Left renal pelvis (tissue), 4 donors: Measurements from ENCODE around the gene C16orf96. TPM values are rescaled to one million over a fixed set of nuclear protein-coding genes. Genes with fewer than 3 reads are reported as not detected.

Experiments
- DNase-seq, 4 donors: peaks; one replicate each; pipeline ENCODE4 v3.0.0-alpha.2; 2013; ENCODE audit warnings: low read depth in 4 of 4, low spot score in 3 of 4
- polyA plus RNA-seq, 4 donors: library from polyadenylated mRNA; unstranded; fragments of 120-200 nt; gene quantifications; one replicate each; pipeline ENCODE4 v1.2.1, GENCODE V29; 2013; ENCODE audit not compliant: insufficient read length in 4 of 4

C16orf96 gene
- polyA plus RNA-seq, 4 donors, result 0.14 to 0.41 (median 0.23) TPM

DNA sequence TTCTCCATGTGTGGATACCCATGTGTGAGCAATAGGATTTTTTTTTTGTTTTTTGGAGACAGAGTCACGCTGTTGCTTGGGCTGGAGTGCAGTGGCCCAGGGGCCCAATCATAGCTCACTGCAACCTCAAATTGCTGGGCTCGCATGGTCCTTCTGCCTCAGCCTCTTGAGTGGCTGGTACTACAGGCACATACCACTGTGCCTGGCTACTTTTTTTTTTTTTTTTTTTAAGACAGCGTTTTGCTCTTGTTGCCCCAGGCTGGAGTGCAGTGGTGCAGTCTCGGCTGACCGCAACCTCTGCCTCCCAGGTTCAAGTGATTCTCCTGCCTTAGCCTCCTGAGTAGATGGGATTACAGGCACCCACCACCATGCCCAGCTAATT is 85.2 kb downstream of the C16orf96 start:
- DNase-seq, result no peak

DNA sequence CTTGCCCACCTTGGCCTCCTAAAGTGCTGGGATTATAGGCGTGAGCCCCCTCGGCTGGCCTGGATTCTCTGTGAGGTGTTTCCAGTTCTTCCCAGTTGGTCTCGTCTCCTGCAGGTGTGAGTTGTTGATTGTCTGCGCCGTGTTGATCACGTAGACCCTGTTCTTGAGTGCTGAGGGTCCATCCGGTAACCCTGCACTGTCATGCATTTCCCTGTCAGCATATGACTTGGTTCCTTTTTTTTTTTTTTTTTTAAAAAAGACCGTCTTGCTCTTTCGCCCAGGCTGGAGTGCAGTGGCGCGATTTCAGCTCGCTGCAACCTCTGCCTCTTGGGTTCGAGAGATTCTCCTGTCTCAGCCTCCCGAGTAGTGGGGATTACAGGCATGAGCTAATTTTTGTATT is 85.8 kb downstream of the C16orf96 start:
- DNase-seq, result no peak

DNA sequence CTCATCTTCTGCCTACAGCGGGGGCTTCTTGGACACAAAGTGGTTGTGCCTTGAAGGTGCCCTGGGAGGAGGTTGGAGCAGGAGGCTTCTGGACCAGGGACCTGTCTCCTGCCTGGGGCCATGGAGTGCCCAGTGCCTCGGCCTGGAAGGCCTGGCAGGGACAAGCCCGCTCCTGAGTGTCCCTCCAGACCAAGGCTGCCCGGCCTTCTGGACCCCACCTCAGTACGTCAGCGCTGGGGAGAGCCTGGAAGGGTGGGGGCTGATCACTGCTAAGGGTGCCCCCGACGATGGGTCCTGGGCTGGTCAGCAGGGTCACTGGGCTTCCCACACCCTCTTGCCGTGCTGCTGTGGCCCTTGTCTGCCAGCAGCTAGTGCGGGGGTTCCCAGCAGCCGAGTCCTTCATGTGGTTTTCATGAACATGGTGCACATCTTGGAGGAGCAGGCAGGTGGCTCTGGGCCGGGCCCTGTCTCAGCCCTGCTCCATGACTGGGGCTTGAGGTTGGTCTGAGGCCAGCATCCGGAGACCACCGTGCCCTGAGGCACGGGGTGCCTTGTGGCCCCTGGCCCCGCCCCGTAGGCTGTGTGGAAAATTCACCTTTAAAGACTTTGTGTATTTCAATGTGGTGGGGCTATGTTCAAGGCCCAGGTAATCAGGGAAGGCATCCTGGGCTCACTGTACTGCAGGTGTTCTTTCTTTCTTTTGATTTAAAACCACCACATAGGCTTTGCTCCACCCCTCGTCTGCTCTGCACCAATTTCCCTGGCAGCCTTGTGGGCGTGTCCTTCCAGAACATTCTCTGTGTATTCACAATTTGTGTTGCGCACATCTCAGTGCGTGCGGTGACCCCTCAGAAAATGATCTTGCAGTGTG is 90.9 kb downstream of the C16orf96 start:
- DNase-seq, result no peak

DNA sequence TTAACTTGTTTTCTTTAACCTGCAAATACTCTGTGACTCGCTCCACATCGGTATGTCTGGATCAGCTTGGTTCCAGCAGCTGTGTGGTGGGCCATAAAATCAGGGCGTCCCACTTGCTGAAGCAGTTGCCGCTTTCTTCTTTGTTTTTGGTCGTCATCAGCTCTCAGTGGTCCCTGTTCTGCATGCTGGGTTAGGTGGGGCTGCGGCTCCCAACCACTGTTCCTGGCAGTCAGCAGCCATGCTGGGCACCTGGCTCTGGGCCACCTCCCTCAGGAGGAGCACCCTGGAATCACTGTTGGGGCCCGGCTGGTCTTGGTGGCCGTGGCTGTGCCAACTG is 91.5 kb downstream of the C16orf96 start:
- no peak for DNase-seq

DNA sequence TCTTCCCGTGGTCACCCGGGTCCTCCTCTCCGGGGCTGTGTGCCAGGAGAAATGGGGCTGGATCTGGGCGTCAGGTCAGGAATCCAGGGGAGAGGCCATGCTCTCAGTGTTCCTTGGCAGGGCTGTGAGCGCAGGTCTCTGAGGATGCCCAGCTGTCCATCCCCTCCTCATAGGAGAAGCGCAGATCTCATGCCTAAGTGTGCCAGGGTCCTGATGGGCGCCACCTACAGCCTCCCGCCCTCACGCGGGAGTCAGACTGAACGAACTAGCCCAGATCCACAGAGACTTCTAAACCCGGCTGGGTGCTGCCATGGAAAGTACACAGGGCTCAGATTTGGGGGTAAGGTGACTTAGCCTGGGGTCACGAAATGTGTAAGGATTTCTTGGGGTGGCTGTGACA is 92.8 kb downstream of the C16orf96 start:
- no peak for DNase-seq

DNA sequence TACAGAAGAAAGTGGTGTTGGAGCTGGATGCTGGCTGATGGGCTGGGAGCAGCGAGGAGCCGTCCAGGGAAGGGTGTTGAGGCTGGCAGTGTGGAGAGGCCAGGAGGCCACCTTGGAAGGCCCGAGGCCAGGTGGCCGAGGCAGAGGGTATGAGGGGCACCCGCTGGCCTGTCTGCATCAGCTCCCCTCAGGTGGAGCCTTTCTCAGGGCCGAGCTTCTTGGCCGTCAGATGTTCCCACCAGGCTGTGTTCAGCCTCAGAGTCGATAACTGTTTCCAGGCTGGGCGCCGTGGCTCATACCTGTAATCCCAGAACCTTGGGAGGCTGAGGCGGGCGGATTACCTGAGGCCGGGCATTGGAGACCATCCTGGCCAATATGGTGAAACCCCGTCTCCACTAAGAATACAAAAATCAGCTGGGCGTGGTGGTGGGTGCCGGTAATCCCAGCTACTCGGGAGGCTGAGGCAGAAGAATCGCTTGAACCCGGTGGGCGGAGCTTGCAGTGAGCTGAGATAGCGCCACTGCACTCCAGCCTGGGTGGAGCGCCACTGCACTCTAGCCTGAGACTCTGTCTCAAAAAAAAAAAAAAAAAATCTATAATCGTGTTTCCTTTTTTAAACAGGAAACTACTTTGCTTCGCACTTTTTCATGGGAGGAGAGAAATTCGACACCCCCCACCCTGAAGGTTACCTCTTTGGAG is 93.8 kb downstream of the C16orf96 start:
- no peak for DNase-seq

Other genes starting within 250 kb of the C16orf96 start
- gene GLIS2, start 240.3 kb upstream of the C16orf96 start, polyA plus RNA-seq, result 10 to 100 TPM; 36.0 to 75.3 (median 45.3) TPM
- 10 to 100 TPM; 19.4 to 36.3 (median 21.6) TPM for gene PAM16, start 205.0 kb upstream of the C16orf96 start, polyA plus RNA-seq
- 10 to 100 TPM; 35.7 to 68.7 (median 44.1) TPM for gene VASN, start 184.5 kb upstream of the C16orf96 start, polyA plus RNA-seq
- 10 to 100 TPM; 14.1 to 25.5 (median 16.9) TPM for gene CORO7, start 139.7 kb upstream of the C16orf96 start, polyA plus RNA-seq
- gene DNAJA3, start 130.5 kb upstream of the C16orf96 start, polyA plus RNA-seq, result 10 to 100 TPM; 24.3 to 48.9 (median 37.1) TPM
- gene NMRAL1, start 81.7 kb upstream of the C16orf96 start, polyA plus RNA-seq, result 10 to 100 TPM; 27.3 to 52.9 (median 35.3) TPM
- gene HMOX2, start 79.9 kb upstream of the C16orf96 start, polyA plus RNA-seq, result 10 to 100 TPM; 47.5 to 53.7 (median 49.6) TPM
- 10 to 100 TPM; 21.0 to 31.1 (median 28.3) TPM for gene CDIP1, start 17.6 kb upstream of the C16orf96 start, polyA plus RNA-seq
- gene UBALD1, start 58.5 kb downstream of the C16orf96 start, polyA plus RNA-seq, result 10 to 100 TPM; 11.7 to 30.8 (median 14.2) TPM
- 10 to 100 TPM; 38.7 to 70.3 (median 53.1) TPM for gene MGRN1, start 68.5 kb downstream of the C16orf96 start, polyA plus RNA-seq
- gene NUDT16L1, start 137.2 kb downstream of the C16orf96 start, polyA plus RNA-seq, result 10 to 100 TPM; 27.0 to 54.6 (median 35.6) TPM
- 10 to 100 TPM; 17.0 to 36.0 (median 22.6) TPM for gene ANKS3, start 177.9 kb downstream of the C16orf96 start, polyA plus RNA-seq
- gene DNAAF8, start 178.2 kb downstream of the C16orf96 start, polyA plus RNA-seq, result 1 to 10 TPM in 3 of 4 donors, under 1 TPM in 1; 0.86 to 2.3 (median 2.0) TPM
- gene ZNF500, start 210.8 kb downstream of the C16orf96 start, polyA plus RNA-seq, result 10 to 100 TPM; 12.7 to 21.5 (median 15.5) TPM
- gene SEPTIN12, start 232.0 kb downstream of the C16orf96 start, polyA plus RNA-seq, result not detected
- gene SMIM22, start 239.0 kb downstream of the C16orf96 start, polyA plus RNA-seq, result 10 to 100 TPM in 3 of 4 donors, under 1 TPM in 1; 0.25 to 13.5 (median 11.2) TPM
- 10 to 100 TPM; 33.8 to 46.5 (median 37.3) TPM for gene ROGDI, start 246.3 kb downstream of the C16orf96 start, polyA plus RNA-seq